GM23338 (cell line): ENCODE data around the gene WIPF1. TPM values are rescaled to one million over a fixed set of nuclear protein-coding genes. Genes with fewer than 3 reads are reported as not detected.

ENCODE experiments used
- ATAC-seq: fragments of 200-7000 bp; cut with Tn5 transposase; 3 replicates; pipeline ENCODE4 v1.9.1; 2020
- DNase-seq: peaks from one replicate; pipeline ENCODE4 v3.0.0-alpha.2; 2015; ENCODE audit warnings: low spot score
- H2AFZ ChIP-seq: fragments of 200-600 bp; sonication (generic); 2 replicates; pipeline ENCODE4 v1.8.0; 2016; ENCODE audit warnings: antibody characterized with exemption, mild to moderate bottlenecking, moderate library complexity
- H3F3A ChIP-seq: fragments of 200-600 bp; sonication (generic); replicated peaks from 2 replicates; pipeline ENCODE4 v1.8.0; 2017; ENCODE audit warnings: antibody characterized with exemption, mixed run types, low read depth
- H3K27ac ChIP-seq: fragments of 200-600 bp; sonication (generic); 2 replicates; pipeline ENCODE4 v1.6.1; 2016; ENCODE audit warnings: low read depth
- H3K27me3 ChIP-seq: fragments of 200-600 bp; sonication (generic); 2 replicates; pipeline ENCODE4 v1.8.0; 2016; ENCODE audit warnings: mild to moderate bottlenecking, mixed run types, moderate library complexity; ENCODE audit not compliant: insufficient read depth
- H3K36me3 ChIP-seq: fragments of 200-600 bp; sonication (generic); 2 replicates; pipeline ENCODE4 v1.8.0; 2016; ENCODE audit warnings: mild to moderate bottlenecking; ENCODE audit not compliant: insufficient read depth
- H3K4me1 ChIP-seq: fragments of 200-600 bp; sonication (generic); 2 replicates; pipeline ENCODE4 v1.8.0; 2016; ENCODE audit warnings: mild to moderate bottlenecking, moderate library complexity; ENCODE audit not compliant: insufficient read depth
- H3K4me2 ChIP-seq: fragments of 200-600 bp; sonication (generic); 2 replicates; pipeline ENCODE4 v1.7.1; 2017; ENCODE audit warnings: mixed run types
- H3K4me3 ChIP-seq: fragments of 200-600 bp; sonication (generic); 2 replicates; pipeline ENCODE4 v1.6.1; 2016; ENCODE audit warnings: mixed run types
- H3K79me2 ChIP-seq: fragments of 200-600 bp; sonication (generic); replicated peaks from 2 replicates; pipeline ENCODE4 v1.8.0; 2017; ENCODE audit warnings: mild to moderate bottlenecking; ENCODE audit not compliant: insufficient read depth
- H3K9me2 ChIP-seq: fragments of 200-600 bp; sonication (generic); 2 replicates; pipeline ENCODE4 v1.8.0; 2017; ENCODE audit not compliant: insufficient read depth
- H4K20me1 ChIP-seq: fragments of 200-600 bp; sonication (generic); replicated peaks from 2 replicates; pipeline ENCODE4 v1.8.0; 2017; ENCODE audit warnings: mild to moderate bottlenecking; ENCODE audit not compliant: insufficient read depth
- H3K27ac Mint-ChIP-seq: 2 replicates; pipeline ENCODE4 v1.8.0; 2020; ENCODE audit warnings: inconsistent platforms, mild to moderate bottlenecking, moderate library complexity, mixed read lengths
- H3K27me3 Mint-ChIP-seq: 3 replicates; pipeline ENCODE4 v1.8.0; 2022; ENCODE audit warnings: low read depth, mild to moderate bottlenecking, moderate library complexity, mixed read lengths, inconsistent platforms; ENCODE audit not compliant: insufficient read depth, poor library complexity
- H3K36me3 Mint-ChIP-seq: 3 replicates; pipeline ENCODE4 v1.8.0; 2021; ENCODE audit warnings: low read depth, mild to moderate bottlenecking, inconsistent platforms, moderate library complexity, mixed read lengths
- H3K4me1 Mint-ChIP-seq: 3 replicates; pipeline ENCODE4 v1.8.0; 2020; ENCODE audit warnings: mild to moderate bottlenecking, inconsistent platforms, mixed read lengths
- H3K4me3 Mint-ChIP-seq: 3 replicates; pipeline ENCODE4 v1.8.0; 2021; ENCODE audit warnings: moderate library complexity, mild to moderate bottlenecking, inconsistent platforms, mixed read lengths
- H3K9me3 Mint-ChIP-seq: 3 replicates; pipeline ENCODE4 v1.8.0; 2020; ENCODE audit warnings: moderate library complexity, mild to moderate bottlenecking, inconsistent platforms, mixed read lengths
- CTCF ChIP-seq, 2 experiments: fragments of 200-600 bp in 1 of 2; sonication (generic) in 1 of 2; conservative IDR thresholded peaks; 2 replicates each; pipeline versions ENCODE4 v1.5.1 to v1.6.1; 2016 to 2017; ENCODE audit warnings: antibody characterized with exemption in 2 of 2, low read depth in 2 of 2, mild to moderate bottlenecking in 2 of 2, moderate library complexity in 1 of 2
- STAT1 ChIP-seq: IDR thresholded peaks from one replicate; pipeline ENCODE4 v1.6.1; 2016; ENCODE audit warnings: antibody characterized with exemption; ENCODE audit not compliant: unreplicated experiment
- ZNF462 ChIP-seq: fragments of 250-450 bp; sonication (Bioruptor Pico); IDR thresholded peaks from 2 replicates; pipeline ENCODE4 v1.5.0; 2020; ENCODE audit warnings: mild to moderate bottlenecking, moderate library complexity
- polyA plus RNA-seq: library from polyadenylated mRNA; unstranded; fragments of >200 nt; fragmentation: Nextera tagmentation; extraction: Ambion mirVana; gene quantifications from 2 replicates; pipeline ENCODE4 v1.2.1, GENCODE V29; 2016
- total RNA-seq: library from RNA; depleted of rRNA; stranded (reverse); fragments of >200 nt; shearing (Covaris generic); gene quantifications from 2 replicates; pipeline ENCODE4 v1.2.3, GENCODE V29; 2014

Gene WIPF1
- total and polyA plus RNA-seq, 2 experiments from 2014 or later = 3.0 to 6.0 TPM

GRCh38 chr2:174605687-174606086, 8.1 kb upstream of the WIPF1 start:
- no peaks in the 10 kb centered on the region for H3K9me3 Mint-ChIP-seq
- Histone ChIP-seq H3K4me3 (no peak overlapping the region), H3K79me2 (no peaks in the 10 kb centered on the region), H3K36me3 (no peaks in the 10 kb centered on the region), H3K4me2 (no peak overlapping the region), H2AFZ (no peak overlapping the region), H3K27ac (no peak overlapping the region), H3K27me3 (no peaks in the 10 kb centered on the region), H3K9me2 (no peaks in the 10 kb centered on the region), H4K20me1 (no peaks in the 10 kb centered on the region), H3F3A (no peaks in the 10 kb centered on the region), H3K4me1 (no peaks in the 10 kb centered on the region)
- TF ChIP-seq STAT1 (no peak), CTCF (conservative IDR thresholded peaks at IDR 0.05; ENCODE audit: low read depth in 2 of 2) (peak in 1 of 2 experiments; percentile 54; a peak in 3 of 4 replicates)
- H3K4me3 Mint-ChIP-seq = no peak overlapping the region
- H3K36me3 Mint-ChIP-seq = no peaks in the 10 kb centered on the region
- no peaks in the 10 kb centered on the region for H3K4me1 Mint-ChIP-seq
- peak; percentile 24 for DNase-seq
- H3K27ac Mint-ChIP-seq = no peak overlapping the region
- ATAC-seq = no peak
- no peaks in the 10 kb centered on the region for H3K27me3 Mint-ChIP-seq

GRCh38 chr2:174603280-174603679, 5.7 kb upstream of the WIPF1 start:
- no peaks in the 10 kb centered on the region for H3K27me3 ChIP-seq
- no peaks in the 10 kb centered on the region for H3K4me1 Mint-ChIP-seq
- no peaks in the 10 kb centered on the region for H3K36me3 ChIP-seq
- TF ChIP-seq CTCF (conservative IDR thresholded peaks at IDR 0.05; ENCODE audit: low read depth in 2 of 2) (peak; percentile 67 to 76), ZNF462 (CRISPR knock-in tag) (no peak)
- H3K4me3 ChIP-seq = no peak overlapping the region
- no peaks in the 10 kb centered on the region for H3K4me1 ChIP-seq
- no peak overlapping the region for H2AFZ ChIP-seq
- H3K27ac Mint-ChIP-seq = no peak overlapping the region
- H4K20me1 ChIP-seq = no peaks in the 10 kb centered on the region
- no peaks in the 10 kb centered on the region for H3K27me3 Mint-ChIP-seq
- no peak overlapping the region for H3K4me2 ChIP-seq
- no peak overlapping the region for H3K4me3 Mint-ChIP-seq
- H3K27ac ChIP-seq = no peak overlapping the region
- H3K36me3 Mint-ChIP-seq = peaks cover 6% of the 10 kb centered on the region; the same call in 2 of the 3 replicates
- H3K9me3 Mint-ChIP-seq = peaks cover 11% of the 10 kb centered on the region
- H3F3A ChIP-seq = no peaks in the 10 kb centered on the region
- DNase-seq (peak; percentile 63), ATAC-seq (peak; percentile 88)
- no peaks in the 10 kb centered on the region for H3K79me2 ChIP-seq
- no peaks in the 10 kb centered on the region for H3K9me2 ChIP-seq
